K562 (cell line): ENCODE measurements around the gene USP32. TPM values are rescaled to one million over a fixed set of nuclear protein-coding genes. Genes with fewer than 3 reads are reported as not detected.
A peak's percentile ranks its signal among the peaks of the same experiment; 100 is the strongest.
"Not testable (repeated sequence)": the region's sequence is repeated elsewhere in the genome, so short reads cannot be mapped to it uniquely, and the experiment has no call there.

Experiments
- ATAC-seq: fragments of 200-7000 bp; cut with Tn5 transposase; 3 replicates; pipeline ENCODE4 v1.9.1; 2020; ENCODE audit warnings: moderate library complexity
- BruUV-seq: library from RNA; stranded (reverse); fragments of 400-500 nt; replicated peaks from 2 replicates; lab custom pipeline; 2021; lab: Mats Ljungman, UMichigan
- CTCF ChIA-PET: fragments of 300-600 bp; formaldehyde crosslinking; extraction: SDS; loops from one replicate; lab custom pipeline; 2021; ENCODE audit warnings: low intra/inter-chr PET ratio; lab: Yijun Ruan, JAX
- POLR2A ChIA-PET: fragments of 300-600, 350-650 bp; sonication (Branson Sonifier 250); formaldehyde crosslinking; extraction: SDS; loops from one replicate; lab custom pipeline; 2021; ENCODE audit warnings: antibody characterized with exemption, inconsistent platforms; lab: Yijun Ruan, JAX
- DNase-seq, 4 experiments: peaks; one replicate each; pipeline versions ENCODE4 v3.0.0 to v3.0.0-alpha.2; 2011 to 2018; ENCODE audit warnings: low spot score in 3 of 4, mixed read lengths in 3 of 4; ENCODE audit errors: extremely low read depth in 1 of 4
- FAIRE-seq: peaks from 2 replicates; lab custom pipeline; 2011; peaks lifted over from hg19 to GRCh38; lab: Jason Lieb, UNC
- H2AFZ ChIP-seq: 2 replicates; pipeline ENCODE4 v1.6.0; 2011; ENCODE audit warnings: low read depth, low read length, control low read depth, inconsistent platforms
- H3K27ac ChIP-seq: fragments of 200-600 bp; 3 replicates; pipeline ENCODE4 v1.8.0; 2011; ENCODE audit warnings: low read depth, mild to moderate bottlenecking, control low read depth, inconsistent platforms, low read length, moderate library complexity, mixed read lengths; ENCODE audit errors: extremely low read depth
- H3K27me3 ChIP-seq, 2 experiments: fragments of 300-600 bp in 1 of 2; 2 replicates in 1 of 2; 3 replicates in 1 of 2; pipeline versions ENCODE4 v1.6.0 to v1.8.0; 2011; ENCODE audit warnings: inconsistent platforms in 2 of 2, low read length in 2 of 2, mild to moderate bottlenecking in 1 of 2, mixed read lengths in 1 of 2, moderate library complexity in 1 of 2; ENCODE audit not compliant: control insufficient read depth in 2 of 2, insufficient read depth in 2 of 2
- H3K36me3 ChIP-seq: fragments of 300-600 bp; 3 replicates; pipeline ENCODE4 v1.8.0; 2011; ENCODE audit warnings: mild to moderate bottlenecking, low read length, inconsistent platforms; ENCODE audit not compliant: control insufficient read depth, insufficient read depth
- H3K4me1 ChIP-seq, 2 experiments: fragments of 200-600 bp in 1 of 2; replicated peaks in 1 of 2; 2 replicates in 1 of 2; 3 replicates in 1 of 2; pipeline versions ENCODE4 v1.5.1 to v1.8.0; 2011; ENCODE audit warnings: inconsistent platforms in 2 of 2, low read length in 2 of 2, mild to moderate bottlenecking in 1 of 2, mixed read lengths in 1 of 2, moderate library complexity in 1 of 2; ENCODE audit not compliant: control insufficient read depth in 2 of 2, insufficient read depth in 2 of 2
- H3K4me2 ChIP-seq: 2 replicates; pipeline ENCODE4 v1.6.1; 2011; ENCODE audit warnings: low read length, control low read depth, inconsistent platforms, mixed read lengths; ENCODE audit not compliant: insufficient read depth
- H3K4me3 ChIP-seq: fragments of 200-600 bp; sonication (generic), shearing (Covaris generic); 2 replicates; pipeline ENCODE4 v1.5.1; 2016; ENCODE audit warnings: control low read depth, inconsistent platforms
- H3K79me2 ChIP-seq: fragments of 200-600 bp; 3 replicates; pipeline ENCODE4 v1.8.0; 2011; ENCODE audit warnings: low read length, inconsistent platforms; ENCODE audit not compliant: control insufficient read depth, insufficient read depth
- H3K9ac ChIP-seq, 2 experiments: 2 replicates each; pipeline versions ENCODE4 v1.6.0 to v1.6.1; 2011; ENCODE audit warnings: low read depth in 2 of 2, low read length in 2 of 2, control low read depth in 1 of 2, inconsistent platforms in 1 of 2, mild to moderate bottlenecking in 1 of 2, mixed read lengths in 1 of 2; ENCODE audit not compliant: insufficient read depth in 1 of 2
- H3K9me1 ChIP-seq: one replicate; pipeline ENCODE4 v1.6.0; 2011; ENCODE audit warnings: inconsistent platforms, mild to moderate bottlenecking, low read length, moderate library complexity; ENCODE audit not compliant: control insufficient read depth, insufficient read depth
- H3K9me3 ChIP-seq: replicated peaks from 2 replicates; pipeline ENCODE4 v1.5.1; 2011; ENCODE audit warnings: low read depth, low read length, inconsistent platforms; ENCODE audit not compliant: control insufficient read depth, insufficient read depth
- H4K20me1 ChIP-seq: replicated peaks from 2 replicates; pipeline ENCODE4 v1.6.1; 2011; ENCODE audit warnings: low read length, inconsistent platforms, mixed read lengths; ENCODE audit not compliant: control insufficient read depth, insufficient read depth
- ADNP ChIP-seq: fragments of 200-800 bp; sonication (Bioruptor generic); IDR thresholded peaks from 2 replicates; pipeline ENCODE4 v1.6.1; 2016; ENCODE audit warnings: missing genetic modification characterization, missing compliant biosample characterization
- WGBS: fragments of 100-300 bp; shearing (Covaris generic); methylation state at CpG from one replicate; pipeline ENCODE4 v1.1.6; 2016; ENCODE audit warnings: low coverage, mixed read lengths; ENCODE audit not compliant: insufficient coverage; ENCODE audit errors: missing lambda C conversion rate; 5-methylcytosine and 5-hydroxymethylcytosine counted together
- in situ Hi-C: fragments of 300-500 bp; cut with MboI; formaldehyde crosslinking; loops from 4 replicates; pipeline ENCODE4 v1.15.0; 2018; ENCODE audit warnings: inconsistent platforms, mixed read lengths
- intact Hi-C: fragments of 100-400 bp; cut with micrococcal nuclease; formaldehyde crosslinking; loops from 2 replicates; pipeline ENCODE4 v1.14.2; 2022
- polyA plus RNA-seq, 8 experiments: library from polyadenylated mRNA; depleted of rRNA in 4 of 8; stranded (reverse) in 5 of 8; unstranded in 3 of 8; fragments of >200 nt; fragmentation: Nextera tagmentation in 2 of 8; fragmentation: Illumina TruSeq in 1 of 8; extraction: Ambion mirVana in 2 of 8; extraction: Trizol in 1 of 8; gene quantifications; 2 replicates each; pipeline versions ENCODE4 v1.2.1 to v1.2.3, GENCODE V29; 2011 to 2014; ENCODE audit warnings: inconsistent platforms in 1 of 8, missing spikeins in 1 of 8
- total RNA-seq, 7 experiments: library from RNA; depleted of rRNA in 6 of 7; stranded (reverse); fragments of >200 nt in 6 of 7; fragmentation: Illumina TruSeq in 2 of 7; extraction: Trizol in 2 of 7; gene quantifications; 2 replicates each; pipeline versions ENCODE4 v1.2.1 to v1.2.3, GENCODE V29; 2011 to 2021; ENCODE audit warnings: low replicate concordance in 1 of 7
- TF ChIP-seq, protein P1 (sequence below), 3 experiments: fragments of 200-800 bp in 1 of 3; fragments of 250-450 bp in 1 of 3; fragments of 450-650 bp in 1 of 3; sonication (Bioruptor Pico) in 1 of 3; sonication (Bioruptor generic) in 1 of 3; formaldehyde crosslinking in 1 of 3; IDR thresholded peaks; 2 replicates each; pipeline versions ENCODE4 v1.6.1 to v1.8.0; 2016 to 2022; ENCODE audit warnings: mild to moderate bottlenecking in 2 of 3, missing genetic modification characterization in 2 of 3, missing compliant biosample characterization in 1 of 3, moderate library complexity in 1 of 3

Gene USP32
- total and polyA plus RNA-seq, 9 of the 15 experiments (the other 6 are each of a cell fraction or from before 2014, with no cell fraction given): 18.0 to 69.3 (median 47.1) TPM

DNA sequence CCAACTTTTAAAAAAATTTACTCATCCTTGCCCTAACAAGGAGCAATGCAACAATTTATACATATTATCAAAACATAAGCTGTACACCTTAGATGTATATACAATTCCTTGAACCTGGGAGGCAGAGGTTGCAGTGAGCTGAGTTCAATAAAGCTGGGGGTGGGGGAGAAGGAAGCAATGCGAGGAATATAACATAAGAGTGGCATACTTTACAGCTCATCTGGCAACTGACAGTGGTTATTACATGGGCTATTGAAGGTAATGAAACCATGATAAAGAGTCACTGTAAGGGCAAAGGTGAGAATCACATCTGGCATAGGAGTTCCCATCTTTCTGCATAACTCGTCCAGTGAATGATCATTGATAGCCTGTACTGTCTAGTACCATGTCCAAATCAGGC, 198.5 kb downstream of the USP32 start:
- no peak overlapping the region for H3K27ac ChIP-seq
- POLR2A ChIA-PET: no interaction called here
- TF ChIP-seq, protein P1, sequence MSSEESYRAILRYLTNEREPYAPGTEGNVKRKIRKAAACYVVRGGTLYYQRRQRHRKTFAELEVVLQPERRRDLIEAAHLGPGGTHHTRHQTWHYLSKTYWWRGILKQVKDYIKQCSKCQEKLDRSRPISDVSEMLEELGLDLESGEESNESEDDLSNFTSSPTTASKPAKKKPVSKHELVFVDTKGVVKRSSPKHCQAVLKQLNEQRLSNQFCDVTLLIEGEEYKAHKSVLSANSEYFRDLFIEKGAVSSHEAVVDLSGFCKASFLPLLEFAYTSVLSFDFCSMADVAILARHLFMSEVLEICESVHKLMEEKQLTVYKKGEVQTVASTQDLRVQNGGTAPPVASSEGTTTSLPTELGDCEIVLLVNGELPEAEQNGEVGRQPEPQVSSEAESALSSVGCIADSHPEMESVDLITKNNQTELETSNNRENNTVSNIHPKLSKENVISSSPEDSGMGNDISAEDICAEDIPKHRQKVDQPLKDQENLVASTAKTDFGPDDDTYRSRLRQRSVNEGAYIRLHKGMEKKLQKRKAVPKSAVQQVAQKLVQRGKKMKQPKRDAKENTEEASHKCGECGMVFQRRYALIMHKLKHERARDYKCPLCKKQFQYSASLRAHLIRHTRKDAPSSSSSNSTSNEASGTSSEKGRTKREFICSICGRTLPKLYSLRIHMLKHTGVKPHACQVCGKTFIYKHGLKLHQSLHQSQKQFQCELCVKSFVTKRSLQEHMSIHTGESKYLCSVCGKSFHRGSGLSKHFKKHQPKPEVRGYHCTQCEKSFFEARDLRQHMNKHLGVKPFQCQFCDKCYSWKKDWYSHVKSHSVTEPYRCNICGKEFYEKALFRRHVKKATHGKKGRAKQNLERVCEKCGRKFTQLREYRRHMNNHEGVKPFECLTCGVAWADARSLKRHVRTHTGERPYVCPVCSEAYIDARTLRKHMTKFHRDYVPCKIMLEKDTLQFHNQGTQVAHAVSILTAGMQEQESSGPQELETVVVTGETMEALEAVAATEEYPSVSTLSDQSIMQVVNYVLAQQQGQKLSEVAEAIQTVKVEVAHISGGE (CRISPR knock-in tag; IDR thresholded peaks at IDR 0.05): peak in 1 of 3 experiments; percentile 35; a peak in 1 of 6 replicates
- TF ChIP-seq ADNP: no peak
- H3K79me2 ChIP-seq: no peaks in the 10 kb centered on the region
- no peak overlapping the region for H3K9ac ChIP-seq
- H2AFZ ChIP-seq: no peak overlapping the region
- no TSS peak for BruUV-seq
- DNase-seq: no peak
- intact Hi-C loops (no loop called here), in situ Hi-C loops (no loop called here)
- no peaks in the 10 kb centered on the region for H4K20me1 ChIP-seq
- H3K27me3 ChIP-seq: no peaks in the 10 kb centered on the region
- no peak for ATAC-seq
- FAIRE-seq: no peak
- H3K9me1 ChIP-seq: no peaks in the 10 kb centered on the region
- peaks cover 76% of the 10 kb centered on the region for H3K36me3 ChIP-seq
- H3K4me1 ChIP-seq: no peaks in the 10 kb centered on the region
- H3K4me3 ChIP-seq: no peak overlapping the region
- no peaks in the 10 kb centered on the region for H3K9me3 ChIP-seq
- no peak overlapping the region for H3K4me2 ChIP-seq
- 82% methylated on average over 2 of the region's 2 CpGs for WGBS
- CTCF ChIA-PET: no interaction called here

DNA sequence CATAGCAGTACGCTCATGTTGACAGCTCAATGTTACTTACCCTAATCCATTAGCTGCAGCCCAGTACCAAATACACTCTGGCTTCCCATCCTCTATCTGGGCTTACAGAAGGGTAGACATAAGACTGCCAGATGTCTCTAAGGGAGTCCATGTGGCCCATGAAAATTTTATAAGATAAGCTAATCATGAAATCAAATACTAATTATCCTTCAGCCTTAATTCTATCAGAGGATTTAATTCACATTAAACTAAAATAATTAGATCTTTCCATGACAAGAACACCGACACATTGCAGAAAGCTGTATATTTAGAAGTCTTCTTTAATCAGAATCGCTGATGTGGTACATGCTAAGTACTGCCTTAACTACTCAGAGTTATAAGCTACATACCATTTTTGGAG, 198.9 kb downstream of the USP32 start:
- H3K36me3 ChIP-seq: peaks cover 76% of the 10 kb centered on the region
- H2AFZ ChIP-seq, H3K9ac ChIP-seq, intact Hi-C loops, H3K4me2 ChIP-seq, H3K4me1 ChIP-seq, FAIRE-seq, DNase-seq, H3K27me3 ChIP-seq, CTCF ChIA-PET, BruUV-seq, H3K4me3 ChIP-seq, H3K27ac ChIP-seq, ATAC-seq, H3K9me3 ChIP-seq, H3K79me2 ChIP-seq, H3K9me1 ChIP-seq, in situ Hi-C loops, H4K20me1 ChIP-seq, POLR2A ChIA-PET: not testable (repeated sequence)
- WGBS: 100% methylated on average over 3 of the region's 3 CpGs
